HEK293 (cell line): ENCODE data around the gene TM9SF1.

ENCODE experiments used
- BCL11A ChIP-seq: fragments of 450-650 bp; formaldehyde crosslinking; IDR thresholded peaks from 2 replicates; pipeline ENCODE4 v1.5.1; 2016; ENCODE audit warnings: low read depth, missing biosample characterization, missing genetic modification characterization
- CTCF ChIP-seq: fragments of 450-650 bp; formaldehyde crosslinking; IDR thresholded peaks from 2 replicates; pipeline ENCODE4 v1.5.1; 2016; ENCODE audit warnings: missing biosample characterization, missing genetic modification characterization
- ELK4 ChIP-seq: IDR thresholded peaks from 2 replicates; pipeline ENCODE4 v1.6.1; 2011; ENCODE audit warnings: mild to moderate bottlenecking, low read depth, low read length, borderline replicate concordance
- KLF1 ChIP-seq: fragments of 450-650 bp; formaldehyde crosslinking; IDR thresholded peaks from 2 replicates; pipeline ENCODE4 v1.5.1; 2016; ENCODE audit warnings: missing biosample characterization, missing genetic modification characterization
- KLF8 ChIP-seq: fragments of 450-650 bp; formaldehyde crosslinking; IDR thresholded peaks from 2 replicates; pipeline ENCODE4 v1.5.1; 2016; ENCODE audit warnings: missing biosample characterization, missing genetic modification characterization
- YY2 ChIP-seq: fragments of 450-650 bp; formaldehyde crosslinking; IDR thresholded peaks from 2 replicates; pipeline ENCODE4 v1.5.1; 2016; ENCODE audit warnings: missing biosample characterization, missing genetic modification characterization
- ZBTB44 ChIP-seq: fragments of 450-650 bp; IDR thresholded peaks from 2 replicates; pipeline ENCODE4 v1.5.1; 2018; ENCODE audit warnings: missing biosample characterization, mild to moderate bottlenecking, missing genetic modification characterization

GRCh38 chr14:24232645-24233537 is 37.6 kb upstream of the TM9SF1 start, which contains the start of gene GMPR2:
- TF ChIP-seq ZBTB44: no peak
- no peak for TF ChIP-seq ELK4
- TF ChIP-seq KLF8: 0 out of 2 replicates have a peak, but pooled peaks have one; percentile 7
- no peak for TF ChIP-seq CTCF (tag by site-specific recombination)
- no peak for TF ChIP-seq BCL11A (tag by site-specific recombination)
- TF ChIP-seq KLF1 (tag by site-specific recombination): no peak
- TF ChIP-seq YY2: no peak
